ENCODE data around the gene TTLL9. TPM values are rescaled to one million over a fixed set of nuclear protein-coding genes. Genes with fewer than 3 reads are reported as not detected.
"Not testable (repeated sequence)": the region's sequence is repeated elsewhere in the genome, so short reads cannot be mapped to it uniquely, and the experiment has no call there.

The TTLL9 gene
- total and polyA plus RNA-seq, 4 donors: 0.19 to 0.81 (median 0.61) TPM; not detected in 1

DNA sequence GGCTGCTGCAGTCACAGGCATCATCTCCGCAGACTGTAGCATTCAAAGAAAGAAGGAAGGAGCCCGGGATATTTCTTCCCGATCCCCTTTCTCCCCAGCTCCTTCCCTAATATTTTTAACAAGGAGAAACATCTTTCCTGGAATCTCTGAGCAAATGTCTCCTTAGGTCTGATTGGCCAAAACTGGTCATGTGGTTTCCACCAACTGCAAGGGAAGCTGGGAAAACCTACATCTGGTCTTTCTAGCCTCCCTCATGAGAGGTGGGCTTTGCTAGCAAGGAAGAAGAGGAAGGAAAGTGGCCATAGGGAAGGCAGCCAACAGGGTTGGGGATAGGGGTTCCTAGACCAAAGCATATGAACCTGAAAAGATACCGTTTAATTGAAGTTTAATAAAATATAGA is 46.3 kb downstream of the TTLL9 start:
- ATAC-seq (ENCODE audit: low FRiP score) (no peak), DNase-seq (no peak)
- Histone ChIP-seq H3K9me3 (ENCODE audit: control insufficient read depth, low read length) (no peaks in the 10 kb centered on the region), H3K27ac (ENCODE audit: low read depth in 1 of 2, low read length in 2 of 2) (no peak overlapping the region), H3K36me3 (ENCODE audit: control insufficient read depth in 1 of 2, insufficient read depth in 2 of 2, low read length in 1 of 2) (no peaks in the 10 kb centered on the region), H3K4me3 (ENCODE audit: low read length in 2 of 2) (no peak overlapping the region), H3K4me1 (ENCODE audit: control insufficient read depth in 1 of 2, insufficient read depth in 2 of 2, low read length in 2 of 2) (no peaks in the 10 kb centered on the region), H3K27me3 (ENCODE audit: control insufficient read depth in 1 of 2, insufficient read depth in 2 of 2, low read length in 1 of 2) (no peaks in the 10 kb centered on the region)
- intact Hi-C loops (cut with DNase I): no loop called here
- 93 to 99% methylated on average over 4 of the region's 4 CpGs for WGBS, 2 donors

DNA sequence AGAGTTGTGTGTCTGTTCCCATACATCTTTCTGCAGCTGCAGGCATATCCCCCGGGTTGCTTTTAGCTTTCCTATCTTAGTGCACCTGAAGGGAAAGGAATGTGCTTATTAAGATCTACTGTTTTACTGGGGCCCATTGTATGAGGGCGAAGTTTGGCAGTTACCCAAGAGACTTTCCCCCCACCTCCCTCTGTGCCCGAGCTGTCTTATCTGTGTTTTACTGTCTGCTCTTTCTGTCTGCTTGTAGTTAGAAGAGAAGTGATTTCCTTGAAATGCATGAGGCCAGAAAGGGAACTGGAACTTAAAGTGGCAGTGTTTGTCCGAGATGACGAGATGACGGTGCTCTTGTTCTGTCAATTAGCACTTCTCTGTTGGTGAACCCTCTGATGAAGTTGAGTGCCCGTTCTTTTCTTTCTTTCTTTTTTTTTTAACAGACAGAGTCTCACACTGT is 47.6 kb downstream of the TTLL9 start:
- H3K36me3 ChIP-seq (ENCODE audit: control insufficient read depth in 1 of 2, insufficient read depth in 2 of 2, low read length in 1 of 2); H3K4me3 ChIP-seq (ENCODE audit: low read length in 2 of 2); H3K27ac ChIP-seq (ENCODE audit: low read depth in 1 of 2, low read length in 2 of 2); DNase-seq; ATAC-seq (ENCODE audit: low FRiP score); H3K9me3 ChIP-seq (ENCODE audit: control insufficient read depth, low read length); intact Hi-C loops (cut with DNase I); H3K27me3 ChIP-seq (ENCODE audit: control insufficient read depth in 1 of 2, insufficient read depth in 2 of 2, low read length in 1 of 2); H3K4me1 ChIP-seq (ENCODE audit: control insufficient read depth in 1 of 2, insufficient read depth in 2 of 2, low read length in 2 of 2): not testable (repeated sequence)
- 20 to 22% methylated on average over 7 of the region's 7 CpGs for WGBS, 2 donors

DNA sequence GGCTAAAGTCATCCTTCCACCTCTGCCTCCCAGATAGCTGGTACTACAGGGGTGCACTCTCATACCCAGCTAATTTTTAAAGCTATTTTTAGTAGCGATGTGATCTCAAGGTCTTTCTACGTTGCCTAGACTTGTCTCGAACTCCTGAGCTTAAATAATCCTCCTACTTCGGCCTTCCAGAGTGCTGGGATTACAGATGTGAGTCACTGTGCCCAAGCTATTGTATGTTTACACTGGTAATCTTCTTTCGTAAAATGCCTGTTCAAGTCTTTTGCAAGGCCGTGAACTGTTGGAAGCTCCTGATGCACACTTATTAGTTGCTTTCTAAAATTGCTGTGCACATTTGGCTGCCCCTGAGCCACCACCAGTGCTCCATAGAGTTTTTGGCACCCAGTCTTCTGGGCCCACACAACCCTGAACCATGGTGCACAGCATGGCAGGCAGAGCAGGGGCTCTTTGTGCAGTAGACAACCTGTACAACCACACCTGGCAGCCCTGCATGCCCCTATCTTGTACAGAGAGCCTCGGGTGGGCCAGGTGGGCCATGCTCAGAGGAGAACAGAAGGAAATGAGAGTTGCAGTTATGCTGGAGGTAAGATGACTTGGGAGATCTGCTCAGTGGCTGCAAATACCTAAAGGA is 48.2 kb downstream of the TTLL9 start:
- intact Hi-C loops (cut with DNase I): no loop called here
- no peak for DNase-seq
- Histone ChIP-seq H3K9me3 (ENCODE audit: control insufficient read depth, low read length) (no peaks in the 10 kb centered on the region), H3K27ac (ENCODE audit: low read depth in 1 of 2, low read length in 2 of 2) (no peak overlapping the region), H3K4me3 (ENCODE audit: low read length in 2 of 2) (no peak overlapping the region), H3K36me3 (ENCODE audit: control insufficient read depth in 1 of 2, insufficient read depth in 2 of 2, low read length in 1 of 2) (no peaks in the 10 kb centered on the region), H3K27me3 (ENCODE audit: control insufficient read depth in 1 of 2, insufficient read depth in 2 of 2, low read length in 1 of 2) (no peaks in the 10 kb centered on the region), H3K4me1 (ENCODE audit: control insufficient read depth in 1 of 2, insufficient read depth in 2 of 2, low read length in 2 of 2) (no peaks in the 10 kb centered on the region)
- WGBS, 2 donors: 68 to 77% methylated on average over 7 of the region's 7 CpGs
- ATAC-seq (ENCODE audit: low FRiP score): no peak

DNA sequence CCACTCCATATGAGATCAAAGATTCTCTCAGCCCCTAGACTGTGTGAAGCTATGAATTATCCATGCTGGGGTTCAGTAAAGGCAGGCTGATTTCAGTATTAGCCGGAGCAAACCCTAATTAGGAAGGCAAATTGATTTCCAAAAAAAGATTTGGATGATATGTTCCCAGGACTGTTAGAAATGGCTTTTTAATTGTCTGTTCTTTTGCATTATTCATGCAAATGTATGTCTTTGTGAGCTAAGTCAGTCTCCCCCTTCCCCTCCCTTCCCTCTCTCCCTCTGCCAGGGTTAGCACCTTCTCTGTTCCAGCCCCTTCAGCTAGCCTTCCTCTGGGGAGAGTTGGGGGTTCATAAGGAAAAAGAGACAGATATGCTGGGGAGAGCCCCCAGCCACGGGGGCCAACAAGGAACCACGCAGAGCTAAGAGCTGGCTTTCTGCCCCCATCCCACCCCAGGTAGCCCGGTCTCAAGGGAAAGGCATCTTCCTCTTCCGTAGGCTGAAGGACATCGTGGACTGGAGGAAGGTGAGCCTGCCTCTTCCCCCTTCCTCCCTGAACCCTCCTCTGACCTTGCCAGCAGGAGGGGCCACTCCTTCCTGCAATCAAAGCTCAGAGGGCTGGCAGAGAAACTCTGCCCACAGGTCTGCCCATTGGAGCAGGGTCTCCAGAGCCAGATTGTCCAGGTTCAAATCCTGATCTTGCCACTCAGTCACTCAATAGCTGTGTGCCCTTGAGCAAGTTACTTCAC is 49.1 kb downstream of the TTLL9 start:
- intact Hi-C loops (cut with DNase I): no loop called here
- Histone ChIP-seq H3K36me3 (ENCODE audit: control insufficient read depth in 1 of 2, insufficient read depth in 2 of 2, low read length in 1 of 2) (no peaks in the 10 kb centered on the region), H3K4me1 (ENCODE audit: control insufficient read depth in 1 of 2, insufficient read depth in 2 of 2, low read length in 2 of 2) (no peaks in the 10 kb centered on the region), H3K9me3 (ENCODE audit: control insufficient read depth, low read length) (no peaks in the 10 kb centered on the region), H3K27ac (ENCODE audit: low read depth in 1 of 2, low read length in 2 of 2) (no peak overlapping the region), H3K27me3 (ENCODE audit: control insufficient read depth in 1 of 2, insufficient read depth in 2 of 2, low read length in 1 of 2) (no peaks in the 10 kb centered on the region), H3K4me3 (ENCODE audit: low read length in 2 of 2) (no peak overlapping the region)
- DNase-seq (no peak), ATAC-seq (ENCODE audit: low FRiP score) (no peak)
- 56 to 58% methylated on average over 6 of the region's 6 CpGs for WGBS, 2 donors

DNA sequence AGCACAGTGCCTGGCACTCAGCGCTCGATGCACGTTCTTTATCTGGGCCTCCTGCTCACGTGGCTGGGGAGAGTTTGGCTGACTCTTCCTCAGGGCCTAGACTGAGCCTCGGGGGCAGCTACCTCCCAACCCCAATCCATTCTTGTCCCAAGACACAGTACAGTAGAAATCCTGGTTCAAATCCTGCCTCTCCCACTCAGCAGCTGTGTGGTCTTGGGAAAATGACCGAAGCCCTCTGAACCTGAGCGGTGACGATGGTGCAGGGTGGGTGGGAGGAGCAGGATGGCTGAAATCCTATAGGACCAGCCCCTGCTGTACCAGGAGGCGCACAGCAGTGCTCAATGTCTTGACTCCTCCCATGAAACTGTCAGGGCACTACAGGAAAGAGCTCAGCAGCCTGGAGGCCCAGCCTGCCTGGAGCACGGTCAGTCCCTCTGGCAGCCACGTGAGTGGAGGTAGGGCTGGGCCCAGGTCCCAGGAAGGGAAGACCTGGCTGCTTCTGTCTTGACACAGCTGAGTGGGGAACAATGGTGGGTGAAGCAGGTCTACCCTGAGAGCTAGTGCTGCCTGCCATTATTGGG is 49.9 kb downstream of the TTLL9 start:
- intact Hi-C loops (cut with DNase I): no loop called here
- no peak for DNase-seq
- Histone ChIP-seq H3K4me1 (ENCODE audit: control insufficient read depth in 1 of 2, insufficient read depth in 2 of 2, low read length in 2 of 2) (no peaks in the 10 kb centered on the region), H3K27me3 (ENCODE audit: control insufficient read depth in 1 of 2, insufficient read depth in 2 of 2, low read length in 1 of 2) (no peaks in the 10 kb centered on the region), H3K4me3 (ENCODE audit: low read length in 2 of 2) (no peak overlapping the region), H3K36me3 (ENCODE audit: control insufficient read depth in 1 of 2, insufficient read depth in 2 of 2, low read length in 1 of 2) (no peaks in the 10 kb centered on the region), H3K27ac (ENCODE audit: low read depth in 1 of 2, low read length in 2 of 2) (no peak overlapping the region), H3K9me3 (ENCODE audit: control insufficient read depth, low read length) (no peaks in the 10 kb centered on the region)
- 68 to 70% methylated on average over 11 of the region's 11 CpGs for WGBS, 2 donors
- ATAC-seq (ENCODE audit: low FRiP score): no peak

DNA sequence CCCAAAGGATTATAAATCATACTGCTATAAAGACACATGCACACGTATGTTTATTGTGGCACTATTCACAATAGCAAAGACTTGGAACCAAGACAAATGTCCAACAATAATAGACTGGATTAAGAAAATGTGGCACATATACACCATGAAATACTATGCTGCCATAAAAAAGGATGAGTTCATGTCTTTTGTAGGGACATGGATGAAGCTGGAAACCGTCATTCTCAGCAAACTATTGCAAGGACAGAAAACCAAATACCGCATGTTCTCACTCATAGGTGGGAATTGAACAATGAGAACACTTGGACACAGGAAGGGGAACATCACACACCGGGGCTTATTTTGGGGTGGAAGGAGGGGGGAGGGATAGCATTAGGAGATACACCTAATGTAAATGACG is 51.0 kb downstream of the TTLL9 start:
- H3K9me3 ChIP-seq (ENCODE audit: control insufficient read depth, low read length); intact Hi-C loops (cut with DNase I); H3K27me3 ChIP-seq (ENCODE audit: control insufficient read depth in 1 of 2, insufficient read depth in 2 of 2, low read length in 1 of 2); ATAC-seq (ENCODE audit: low FRiP score); DNase-seq; H3K4me3 ChIP-seq (ENCODE audit: low read length in 2 of 2); H3K27ac ChIP-seq (ENCODE audit: low read depth in 1 of 2, low read length in 2 of 2); H3K36me3 ChIP-seq (ENCODE audit: control insufficient read depth in 1 of 2, insufficient read depth in 2 of 2, low read length in 1 of 2); H3K4me1 ChIP-seq (ENCODE audit: control insufficient read depth in 1 of 2, insufficient read depth in 2 of 2, low read length in 2 of 2): not testable (repeated sequence)
- 86 to 95% methylated on average over 5 of the region's 5 CpGs for WGBS, 2 donors

DNA sequence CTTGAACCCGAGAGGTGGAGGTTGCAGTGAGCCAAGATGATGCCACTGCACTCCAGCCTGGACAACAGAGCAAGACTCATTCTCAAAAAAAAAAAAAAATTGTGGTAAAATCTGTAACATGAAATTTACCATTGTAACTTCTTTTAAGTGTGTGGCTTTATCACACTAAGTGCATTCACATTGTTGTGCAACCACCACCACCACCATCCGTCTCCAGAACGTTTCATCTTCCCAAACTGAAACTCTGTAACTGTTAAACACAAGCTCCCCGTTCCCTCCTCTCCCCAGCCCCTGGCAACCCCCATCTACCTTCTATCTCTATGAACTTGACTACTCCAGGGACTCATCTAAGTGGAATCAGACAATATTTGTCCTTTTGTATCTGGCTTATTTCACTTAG is 51.7 kb downstream of the TTLL9 start:
- H3K4me1 ChIP-seq (ENCODE audit: control insufficient read depth in 1 of 2, insufficient read depth in 2 of 2, low read length in 2 of 2): no peaks in the 10 kb centered on the region
- ATAC-seq (ENCODE audit: low FRiP score) (no peak), DNase-seq (no peak)
- 73 to 74% methylated on average over 4 of the region's 4 CpGs for WGBS, 2 donors
- intact Hi-C loops (cut with DNase I): no loop called here
- H3K36me3 ChIP-seq (ENCODE audit: control insufficient read depth in 1 of 2, insufficient read depth in 2 of 2, low read length in 1 of 2): no peaks in the 10 kb centered on the region
- H3K27ac ChIP-seq (ENCODE audit: low read depth in 1 of 2, low read length in 2 of 2): no peak overlapping the region
- H3K4me3 ChIP-seq (ENCODE audit: low read length in 2 of 2): no peak overlapping the region
- H3K9me3 ChIP-seq (ENCODE audit: control insufficient read depth, low read length): no peaks in the 10 kb centered on the region
- H3K27me3 ChIP-seq (ENCODE audit: control insufficient read depth in 1 of 2, insufficient read depth in 2 of 2, low read length in 1 of 2): no peaks in the 10 kb centered on the region

DNA sequence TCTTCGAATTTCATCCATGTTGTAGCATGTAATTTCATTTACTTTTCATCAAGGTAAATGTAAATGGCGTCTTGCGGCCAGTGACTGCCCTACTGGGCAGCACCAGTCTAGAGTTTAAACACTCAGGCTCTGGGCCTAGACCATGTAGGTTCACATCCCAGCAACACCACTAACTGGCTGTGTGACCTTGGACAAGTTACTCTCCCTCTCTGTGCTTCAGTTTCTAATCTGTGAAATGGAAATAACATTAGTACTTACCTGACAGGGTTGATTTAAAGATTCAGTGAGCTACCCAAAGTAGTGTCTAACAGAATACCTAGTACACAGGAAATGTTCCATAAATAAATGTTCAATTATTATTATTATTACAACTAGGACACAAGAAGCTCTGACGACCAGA is 52.2 kb downstream of the TTLL9 start:
- no peak for DNase-seq
- 85% methylated on average over 4 of the region's 4 CpGs for WGBS, 2 donors
- no peak for ATAC-seq (ENCODE audit: low FRiP score)
- intact Hi-C loops (cut with DNase I): no loop called here
- Histone ChIP-seq H3K4me1 (ENCODE audit: control insufficient read depth in 1 of 2, insufficient read depth in 2 of 2, low read length in 2 of 2) (no peaks in the 10 kb centered on the region), H3K9me3 (ENCODE audit: control insufficient read depth, low read length) (no peaks in the 10 kb centered on the region), H3K27ac (ENCODE audit: low read depth in 1 of 2, low read length in 2 of 2) (no peak overlapping the region), H3K27me3 (ENCODE audit: control insufficient read depth in 1 of 2, insufficient read depth in 2 of 2, low read length in 1 of 2) (no peaks in the 10 kb centered on the region), H3K36me3 (ENCODE audit: control insufficient read depth in 1 of 2, insufficient read depth in 2 of 2, low read length in 1 of 2) (no peaks in the 10 kb centered on the region), H3K4me3 (ENCODE audit: low read length in 2 of 2) (no peak overlapping the region)

Data from aorta (tissue), 5 donors.